PC-3 (cell line): ENCODE data around the gene S1PR1.

ENCODE experiments used
- CTCF ChIP-seq: fragments of 300-600 bp; sonication (generic); conservative IDR thresholded peaks from 2 replicates; pipeline ENCODE4 v1.5.1; 2017; ENCODE audit warnings: antibody characterized with exemption, low read depth, mild to moderate bottlenecking, low read length
- EZH2 ChIP-seq: fragments of 300-600 bp; sonication (generic); IDR thresholded peaks from one replicate; pipeline ENCODE4 v1.6.1; 2017; ENCODE audit warnings: antibody characterized with exemption, mild to moderate bottlenecking, low read length; ENCODE audit not compliant: unreplicated experiment

- TF ChIP-seq CTCF, result no peak
- TF ChIP-seq EZH2, result no peak
These were observed 36.3 kb upstream of the S1PR1 start for GRCh38 chr1:101200513-101200912.
